IMR-90 (cell line): ENCODE results near the gene DEPDC5.

Source experiments
- BHLHE40 ChIP-seq: fragments of 150-350 bp; IDR thresholded peaks from 2 replicates; pipeline ENCODE4 v1.6.1; 2016; ENCODE audit warnings: mild to moderate bottlenecking, low read depth, low read length
- CEBPB ChIP-seq: IDR thresholded peaks from 2 replicates; pipeline ENCODE4 v1.6.1; 2012; ENCODE audit warnings: low read depth, low read length, improper control_type of control experiment
- CHD1 ChIP-seq: IDR thresholded peaks from 2 replicates; pipeline ENCODE4 v1.6.1; 2012; ENCODE audit warnings: low read depth, low read length, improper control_type of control experiment
- CTCF ChIP-seq: conservative IDR thresholded peaks from 2 replicates; pipeline ENCODE4 v1.5.1; 2012; ENCODE audit warnings: mild to moderate bottlenecking, low read depth, low read length, improper control_type of control experiment
- FOS ChIP-seq: fragments of 150-350 bp; IDR thresholded peaks from 2 replicates; pipeline ENCODE4 v1.6.1; 2016; ENCODE audit warnings: low read depth, low read length
- MAFK ChIP-seq: IDR thresholded peaks from 2 replicates; pipeline ENCODE4 v1.6.1; 2012; ENCODE audit warnings: low read depth, low read length, improper control_type of control experiment
- MXI1 ChIP-seq: IDR thresholded peaks from 2 replicates; pipeline ENCODE4 v1.6.1; 2012; ENCODE audit warnings: low read depth, mild to moderate bottlenecking, low read length, moderate library complexity, borderline replicate concordance
- NFE2L2 ChIP-seq: fragments of 150-350 bp; IDR thresholded peaks from 2 replicates; pipeline ENCODE4 v1.6.1; 2016; ENCODE audit warnings: low read depth, mild to moderate bottlenecking, low read length
- POLR2A ChIP-seq: IDR thresholded peaks from 2 replicates; pipeline ENCODE4 v1.6.1; 2012; ENCODE audit warnings: mild to moderate bottlenecking, low read depth, low read length
- RAD21 ChIP-seq: IDR thresholded peaks from 2 replicates; pipeline ENCODE4 v1.6.1; 2012; ENCODE audit warnings: low read length, improper control_type of control experiment
- RCOR1 ChIP-seq: IDR thresholded peaks from 2 replicates; pipeline ENCODE4 v1.6.1; 2012; ENCODE audit warnings: mild to moderate bottlenecking, low read length, improper control_type of control experiment; ENCODE audit not compliant: insufficient replicate concordance
- RFX5 ChIP-seq: IDR thresholded peaks from 2 replicates; pipeline ENCODE4 v1.8.0; 2012; ENCODE audit warnings: low read depth, mild to moderate bottlenecking, low read length, moderate library complexity
- SMC3 ChIP-seq: fragments of 150-350 bp; IDR thresholded peaks from 2 replicates; pipeline ENCODE4 v1.6.1; 2016; ENCODE audit warnings: low read depth, mild to moderate bottlenecking, antibody characterized with exemption, low read length, moderate library complexity
- USF2 ChIP-seq: fragments of 150-350 bp; IDR thresholded peaks from 2 replicates; pipeline ENCODE4 v1.6.1; 2017; ENCODE audit warnings: mild to moderate bottlenecking, antibody characterized with exemption, low read length, low read depth

DNA sequence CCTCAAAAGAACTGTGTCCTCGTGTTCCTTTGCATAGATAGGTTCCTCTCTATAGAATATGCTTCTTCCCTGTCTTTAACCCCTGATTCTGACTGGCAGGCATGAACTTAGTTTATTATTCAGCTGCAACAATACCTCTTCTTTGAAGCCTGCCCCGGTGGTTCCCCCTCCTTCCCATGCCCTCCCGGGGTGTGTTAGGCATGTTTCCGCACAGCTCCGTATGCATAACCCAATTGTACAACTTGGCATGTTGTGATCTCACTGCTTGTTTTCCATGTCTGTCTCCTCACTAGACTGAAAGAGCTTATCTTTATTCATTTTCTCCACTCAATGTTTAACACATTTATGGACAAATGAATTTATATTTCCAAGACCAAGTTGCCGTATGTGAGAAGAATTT lies 72.6 kb downstream of the DEPDC5 start:
- TF ChIP-seq NFE2L2, result no peak
- TF ChIP-seq CTCF, result no peak
- TF ChIP-seq USF2, result no peak
- TF ChIP-seq POLR2A, result no peak
- TF ChIP-seq SMC3, result no peak
- no peak for TF ChIP-seq MXI1
- no peak for TF ChIP-seq CEBPB
- no peak for TF ChIP-seq RAD21
- no peak for TF ChIP-seq FOS
- no peak for TF ChIP-seq RCOR1
- no peak for TF ChIP-seq RFX5
- TF ChIP-seq CHD1, result no peak
- TF ChIP-seq BHLHE40, result no peak
- TF ChIP-seq MAFK, result no peak
